Left renal cortex interstitium (tissue), 4 donors: ENCODE data around the gene PDE8B. TPM values are rescaled to one million over a fixed set of nuclear protein-coding genes. Genes with fewer than 3 reads are reported as not detected.
"Not testable (repeated sequence)": the region's sequence is repeated elsewhere in the genome, so short reads cannot be mapped to it uniquely, and the experiment has no call there.

Experiments used
- DNase-seq, 4 donors: peaks; one replicate each; pipeline ENCODE4 v3.0.0-alpha.2; 2013; ENCODE audit warnings: low read depth in 4 of 4, low spot score in 2 of 4, missing footprints in 1 of 4
- polyA plus RNA-seq, 4 donors: library from polyadenylated mRNA; unstranded; fragments of 120-200 nt; gene quantifications; one replicate each; pipeline ENCODE4 v1.2.1, GENCODE V29; 2013; ENCODE audit not compliant: insufficient read length in 4 of 4

The PDE8B gene
- polyA plus RNA-seq, 4 donors = 4.0 to 8.0 (median 5.9) TPM

GRCh38 chr5:77355080-77355479 lies 144.6 kb downstream of the PDE8B start:
- DNase-seq = no peak

DNA sequence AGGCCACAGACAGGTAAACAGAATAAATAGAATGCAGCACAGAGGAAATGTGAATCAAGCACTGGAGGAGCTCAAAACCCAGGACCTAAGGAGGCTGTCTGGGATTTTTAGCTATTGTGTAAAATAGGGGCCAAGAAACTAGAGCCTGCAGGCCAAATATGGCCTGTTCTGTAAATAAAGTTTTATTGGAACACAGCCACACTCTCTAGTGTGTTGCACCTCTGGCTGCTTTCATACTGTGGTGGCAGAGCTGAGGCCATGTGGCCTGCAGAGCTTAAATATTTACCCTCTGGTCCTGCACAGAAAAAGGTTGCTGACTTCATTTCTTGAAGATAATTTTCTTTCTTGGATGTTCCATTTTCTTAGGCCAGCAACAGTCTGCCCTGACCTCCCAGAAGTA lies 145.3 kb downstream of the PDE8B start:
- DNase-seq = no peak

DNA sequence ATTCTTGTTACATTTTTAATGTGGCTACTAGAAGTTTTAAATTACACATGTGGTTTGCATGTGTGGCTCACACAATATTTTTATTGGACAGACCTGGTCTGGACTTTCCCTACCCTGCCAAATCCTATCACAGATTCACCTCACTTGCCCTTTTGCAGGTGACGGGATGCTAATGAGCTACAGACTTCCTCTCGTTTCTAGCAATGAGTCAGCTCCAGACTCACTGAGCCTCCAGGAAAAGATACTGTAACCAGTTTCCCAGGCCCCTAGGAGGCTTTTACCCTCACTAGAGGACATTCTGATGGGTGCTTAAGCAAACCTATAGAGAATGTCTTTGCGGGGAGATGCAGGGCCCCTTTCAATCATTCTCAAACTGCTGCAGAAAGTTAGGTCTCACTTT lies 146.3 kb downstream of the PDE8B start:
- DNase-seq = no peak

GRCh38 chr5:77358255-77359205 lies 148.1 kb downstream of the PDE8B start:
- no peak for DNase-seq

DNA sequence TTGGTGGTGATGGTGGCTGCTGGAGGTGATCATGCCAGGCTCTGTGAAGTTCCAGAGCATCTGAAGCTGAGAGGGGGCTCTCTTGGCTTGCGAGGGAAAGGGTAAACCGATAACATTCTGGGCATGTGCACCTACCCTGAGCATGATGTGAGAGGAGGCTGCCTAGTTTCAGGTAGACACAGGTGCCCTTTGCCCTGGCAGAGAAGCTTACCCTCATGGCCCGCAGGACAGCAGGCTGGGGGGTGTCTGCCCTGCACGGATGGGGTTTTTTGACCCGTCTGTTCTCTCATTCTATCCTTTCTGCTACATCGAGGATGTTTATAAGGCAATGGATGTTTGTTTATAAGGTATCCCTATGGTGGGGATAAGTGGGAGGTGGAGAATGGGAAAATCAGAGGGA lies 148.8 kb downstream of the PDE8B start:
- no peak for DNase-seq

- no peak for DNase-seq
Measured at GRCh38 chr5:77360381-77360780, 149.9 kb downstream of the PDE8B start.

- no peak for DNase-seq
Measured at GRCh38 chr5:77360973-77361372, 150.5 kb downstream of the PDE8B start.

DNA sequence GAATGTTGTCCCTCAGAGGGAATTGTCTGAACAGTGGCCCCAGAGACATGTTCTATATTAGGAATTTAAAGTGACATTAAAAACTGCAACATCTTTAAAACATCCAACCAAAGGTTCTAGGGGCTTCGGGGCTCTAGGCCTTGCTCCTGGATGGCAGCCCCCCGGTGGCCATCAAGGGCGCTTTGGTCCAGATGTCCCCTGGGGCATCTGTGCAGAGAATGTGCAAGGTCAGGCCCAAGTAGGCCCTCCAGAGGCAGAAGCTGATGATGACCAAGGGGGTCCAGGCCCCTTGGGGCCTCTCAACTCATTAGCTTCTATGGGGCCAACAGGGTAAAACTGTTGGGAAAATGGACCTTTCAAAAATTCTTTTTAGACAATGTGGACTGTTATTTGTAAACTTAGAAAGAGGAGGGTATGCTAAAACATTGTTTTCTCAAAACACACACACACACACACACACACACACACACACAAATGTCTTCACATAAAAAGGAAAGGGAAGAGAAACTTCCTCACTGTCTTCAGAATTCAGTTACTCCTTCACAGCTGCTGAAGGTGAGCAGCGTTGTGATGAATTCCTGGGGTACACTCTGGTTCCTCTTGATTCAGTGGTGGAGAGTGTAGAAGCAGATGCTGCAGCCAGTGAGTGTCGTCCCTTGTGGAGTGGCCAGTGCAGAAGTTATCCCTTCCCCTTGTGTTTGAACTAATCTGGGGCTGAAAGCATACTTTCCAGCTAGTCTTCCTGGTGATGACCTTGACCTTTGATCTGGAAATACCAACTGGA lies 156.4 kb downstream of the PDE8B start:
- DNase-seq = no peak

DNA sequence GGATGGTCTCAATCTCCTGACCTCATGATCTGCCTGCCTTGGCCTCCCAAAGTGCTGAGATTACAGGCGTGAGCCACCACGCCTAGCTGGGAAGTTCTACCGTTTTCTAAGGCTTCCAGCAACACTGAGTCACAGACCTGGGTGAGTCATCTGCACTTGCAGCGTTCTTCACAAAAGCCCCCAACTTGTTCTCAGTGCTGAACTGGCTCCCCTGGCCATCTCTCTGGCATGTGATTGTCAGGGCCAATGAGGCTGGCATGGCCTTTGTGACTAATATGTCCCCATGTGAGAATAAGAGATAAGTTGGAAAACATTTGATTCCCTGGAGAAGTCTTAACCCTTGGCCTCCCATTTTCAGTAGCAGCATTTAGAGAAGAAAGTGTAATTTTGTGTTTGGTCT lies 157.3 kb downstream of the PDE8B start:
- DNase-seq = no peak

GRCh38 chr5:77368367-77368766 lies 157.9 kb downstream of the PDE8B start:
- no peak for DNase-seq

- DNase-seq = no peak
Measured at GRCh38 chr5:77369566-77369965, 159.1 kb downstream of the PDE8B start.

DNA sequence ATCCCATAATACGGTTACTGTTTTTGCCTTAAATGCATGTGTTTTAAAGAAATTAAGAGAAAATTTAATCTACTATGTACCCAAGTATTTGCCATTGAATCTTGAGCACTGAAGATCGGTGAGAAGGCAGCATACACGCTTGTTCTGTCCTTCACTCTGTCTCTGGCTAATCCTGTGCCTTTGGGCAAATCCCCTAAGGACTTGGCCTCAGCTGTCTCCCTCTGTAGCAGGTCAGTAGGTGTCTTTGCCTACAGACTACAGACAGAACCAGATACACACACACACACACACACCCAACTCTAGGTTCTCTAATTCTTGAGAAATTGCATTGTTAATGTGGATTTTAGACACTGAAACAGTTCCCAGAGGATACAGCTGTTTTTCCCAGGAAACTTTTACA lies 164.2 kb downstream of the PDE8B start:
- DNase-seq = no peak

GRCh38 chr5:77376609-77377300 lies 166.3 kb downstream of the PDE8B start:
- DNase-seq = no peak

GRCh38 chr5:77379558-77380061 lies 169.1 kb downstream of the PDE8B start:
- no peak for DNase-seq

DNA sequence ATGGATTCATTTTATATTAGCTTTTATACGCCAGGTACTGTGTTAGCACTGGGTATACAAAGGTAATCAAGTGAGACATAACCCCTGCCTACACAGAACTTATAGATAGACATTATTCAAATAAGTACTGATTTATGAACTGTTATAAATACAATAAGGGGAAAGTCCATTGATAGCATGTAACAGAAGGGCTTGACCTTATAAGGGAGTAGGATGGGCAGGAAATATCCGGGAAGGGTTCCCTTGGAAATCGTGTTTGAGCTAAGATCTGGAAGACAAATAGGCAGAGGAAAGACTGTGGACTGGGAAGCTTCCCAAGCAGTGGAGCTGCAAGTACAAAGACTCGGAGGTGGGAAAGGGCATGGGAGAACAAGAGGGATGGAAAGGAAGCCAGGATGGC lies 170.2 kb downstream of the PDE8B start:
- DNase-seq = no peak

- not testable (repeated sequence) for DNase-seq
Measured at GRCh38 chr5:77383336-77383735, 172.9 kb downstream of the PDE8B start.

GRCh38 chr5:77386340-77386739 lies 175.9 kb downstream of the PDE8B start:
- DNase-seq = not testable (repeated sequence)

DNA sequence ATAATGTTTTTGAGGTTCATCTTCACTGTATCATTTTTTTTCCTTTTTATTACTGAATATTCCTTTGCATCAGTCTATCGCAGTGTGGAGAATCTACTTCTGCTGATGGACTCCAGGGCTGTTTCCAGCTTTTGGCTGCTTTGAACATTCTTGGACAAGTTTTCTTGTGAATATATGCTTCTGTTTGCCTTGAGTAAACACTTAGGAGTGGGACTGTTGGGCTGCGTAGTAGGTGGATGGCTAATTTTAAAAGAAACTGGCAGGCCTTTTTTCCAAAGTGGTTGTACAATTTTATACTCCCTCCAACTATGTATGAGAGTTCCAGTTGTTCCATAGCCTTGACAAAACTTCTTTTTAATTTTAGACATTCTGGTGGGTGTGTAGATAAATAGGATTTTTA lies 179.3 kb downstream of the PDE8B start:
- DNase-seq = no peak

DNA sequence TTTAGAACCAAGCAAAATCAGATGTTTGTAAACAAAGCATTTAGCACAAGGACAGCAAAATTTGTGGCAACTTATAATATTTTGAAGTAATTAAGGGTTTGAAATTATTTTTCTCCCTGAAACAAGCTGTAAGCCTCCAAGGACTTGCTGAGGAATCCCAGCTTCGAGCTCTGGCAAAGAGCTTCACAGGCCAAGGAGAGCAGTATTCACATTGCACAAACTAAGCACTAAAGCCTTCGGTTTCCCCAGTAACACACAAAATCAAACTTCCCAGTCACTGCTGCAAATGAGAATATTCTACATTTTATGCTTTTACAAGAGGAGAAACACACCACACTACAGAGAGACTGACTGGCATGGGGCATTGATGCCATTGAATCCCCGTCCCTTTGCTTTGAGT lies 179.7 kb downstream of the PDE8B start:
- no peak for DNase-seq

DNA sequence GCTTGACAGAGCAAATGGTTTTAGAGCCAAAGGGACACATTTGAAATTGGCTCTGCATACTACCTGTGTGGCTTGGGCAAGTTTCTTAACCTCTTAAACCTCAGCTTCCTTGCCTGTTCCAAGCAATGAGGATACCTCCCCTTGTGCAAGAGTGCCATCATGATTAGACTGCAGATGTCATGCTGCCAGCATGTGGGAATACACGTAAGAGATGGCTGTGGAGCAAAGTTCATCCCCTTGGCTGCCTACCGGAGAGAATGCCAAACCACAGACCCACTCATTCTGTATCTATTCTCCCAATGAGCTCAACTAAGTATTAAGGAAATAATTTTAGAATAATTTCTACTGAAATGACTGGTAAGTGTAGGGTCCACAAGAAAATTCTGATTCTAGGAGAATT lies 180.3 kb downstream of the PDE8B start:
- no peak for DNase-seq

DNA sequence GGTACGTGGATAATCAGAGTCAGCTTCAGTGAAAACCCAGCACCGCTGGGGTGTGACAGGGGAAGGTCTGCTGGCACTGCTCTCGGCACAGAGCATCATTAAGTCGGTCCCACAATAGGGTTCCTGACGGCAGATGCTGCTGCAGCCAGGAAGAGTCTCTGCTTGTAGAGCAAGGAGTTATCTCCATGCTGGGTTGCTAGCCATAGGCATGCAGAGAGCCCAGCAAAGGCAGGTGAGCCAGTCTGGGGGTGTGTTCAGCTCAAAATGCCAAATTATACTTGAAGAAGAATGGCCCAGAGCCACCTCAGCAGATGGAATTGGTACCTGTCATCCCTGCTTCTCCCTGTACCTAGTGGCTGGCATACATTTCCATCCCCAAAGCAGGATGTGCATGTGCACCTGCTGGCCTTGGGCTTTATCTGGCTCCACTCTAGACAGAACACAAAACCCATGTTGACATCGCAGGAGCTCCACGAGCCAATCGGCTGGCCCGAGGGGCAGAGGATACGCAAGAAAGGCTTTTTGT lies 180.8 kb downstream of the PDE8B start:
- DNase-seq = no peak
